HG03159 (cell line): ENCODE results near the gene PPP1CB.

Source experiments
- ATAC-seq: cut with Tn5 transposase; IDR thresholded peaks from one replicate; pipeline ENCODE4 v1.9.1; 2021; ENCODE audit warnings: mild to moderate bottlenecking, moderate library complexity; ENCODE audit not compliant: unreplicated experiment

PPP1CB gene

GRCh38 chr2:28751252-28751955 lies at the start of gene PPP1CB:
Gene PPP1CB (plus strand): TSS chr2:28751830. CDS start chr2:28752125, 295 bp downstream.
- ATAC-seq: peak; percentile 85

- ATAC-seq: no peak
Observed at GRCh38 chr2:28702415-28702861, 49.2 kb upstream of the PPP1CB start.

- no peak for ATAC-seq
Observed at GRCh38 chr2:28702878-28703277, 48.8 kb upstream of the PPP1CB start.

- no peak for ATAC-seq
Observed at GRCh38 chr2:28704621-28705020, 47.0 kb upstream of the PPP1CB start.

GRCh38 chr2:28705751-28706440 lies 45.7 kb upstream of the PPP1CB start:
- ATAC-seq: no peak

GRCh38 chr2:28707592-28707991 lies 44.0 kb upstream of the PPP1CB start:
- no peak for ATAC-seq

- ATAC-seq: no peak
Observed at GRCh38 chr2:28709101-28709500, 42.5 kb upstream of the PPP1CB start.

- ATAC-seq: no peak
Observed at GRCh38 chr2:28710545-28710944, 41.1 kb upstream of the PPP1CB start.

- ATAC-seq: no peak
Observed at GRCh38 chr2:28713577-28714298, 37.9 kb upstream of the PPP1CB start.

GRCh38 chr2:28716265-28716865 lies 35.3 kb upstream of the PPP1CB start:
- ATAC-seq: no peak

GRCh38 chr2:28717339-28717758 lies 34.3 kb upstream of the PPP1CB start:
- ATAC-seq: no peak

GRCh38 chr2:28720345-28720744 lies 31.3 kb upstream of the PPP1CB start:
- ATAC-seq: no peak

- ATAC-seq: no peak
Observed at GRCh38 chr2:28721601-28722191, 29.9 kb upstream of the PPP1CB start.

GRCh38 chr2:28725021-28725711 lies 26.5 kb upstream of the PPP1CB start:
- ATAC-seq: no peak

- ATAC-seq: no peak
Observed at GRCh38 chr2:28726177-28726576, 25.5 kb upstream of the PPP1CB start.

- no peak for ATAC-seq
Observed at GRCh38 chr2:28729698-28730097, 21.9 kb upstream of the PPP1CB start.

GRCh38 chr2:28730641-28731146 lies 20.9 kb upstream of the PPP1CB start:
- ATAC-seq: no peak

GRCh38 chr2:28735511-28735910 lies 16.1 kb upstream of the PPP1CB start:
- ATAC-seq: no peak

GRCh38 chr2:28736034-28736433 lies 15.6 kb upstream of the PPP1CB start:
- no peak for ATAC-seq

GRCh38 chr2:28737655-28738054 lies 14.0 kb upstream of the PPP1CB start:
- no peak for ATAC-seq
